ENCODE data around the gene MRPS10.
A peak's percentile ranks its signal among the peaks of the same experiment; 100 is the strongest.
"Not testable (repeated sequence)": the region's sequence is repeated elsewhere in the genome, so short reads cannot be mapped to it uniquely, and the experiment has no call there.

The MRPS10 gene

DNA sequence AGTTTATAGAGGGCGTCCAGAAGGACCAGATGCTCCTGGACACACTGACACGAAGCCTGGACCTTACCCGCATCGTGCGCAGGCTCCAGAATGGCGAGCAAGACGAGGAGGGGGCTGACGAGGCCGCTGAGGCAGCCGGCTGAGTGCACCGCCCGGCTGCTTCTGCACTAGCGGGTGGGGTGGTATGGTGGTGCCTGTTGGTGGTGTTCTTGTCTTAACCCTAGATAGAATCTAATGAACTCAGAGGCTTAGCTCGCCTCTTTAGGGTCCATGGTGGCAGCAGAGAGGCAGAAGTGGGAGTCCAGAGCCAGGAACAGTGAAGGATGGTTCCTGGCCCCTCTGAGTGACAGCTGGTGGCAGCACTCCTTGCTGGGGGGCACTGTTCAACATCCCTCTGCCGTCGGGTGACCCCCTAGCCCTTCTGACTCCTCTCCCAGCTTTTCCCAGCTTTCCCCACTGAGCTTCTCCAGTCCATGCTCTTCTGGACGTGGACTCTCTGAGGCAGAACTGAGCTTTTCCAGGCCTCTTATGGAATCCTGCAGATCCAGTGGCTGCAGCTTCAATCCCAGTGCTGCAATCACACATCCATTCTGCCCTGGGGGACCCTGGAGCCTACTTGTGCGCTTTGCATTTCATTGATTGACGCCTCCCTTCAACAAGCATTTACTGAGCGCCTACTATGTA lies 38.3 kb downstream of the MRPS10 start:
- DNase-seq (ENCODE audit: low spot score) (no peak), FAIRE-seq (no peak)

- FAIRE-seq = no peak
- DNase-seq (ENCODE audit: low spot score) = no peak
These were observed 39.9 kb downstream of the MRPS10 start for GRCh38 chr6:42177514-42178364.

- DNase-seq (ENCODE audit: low spot score) (no peak), FAIRE-seq (no peak)
These were observed 40.7 kb downstream of the MRPS10 start for GRCh38 chr6:42176981-42177380.

GRCh38 chr6:42175860-42176259 lies 41.8 kb downstream of the MRPS10 start:
- FAIRE-seq = no peak
- no peak for DNase-seq (ENCODE audit: low spot score)

DNA sequence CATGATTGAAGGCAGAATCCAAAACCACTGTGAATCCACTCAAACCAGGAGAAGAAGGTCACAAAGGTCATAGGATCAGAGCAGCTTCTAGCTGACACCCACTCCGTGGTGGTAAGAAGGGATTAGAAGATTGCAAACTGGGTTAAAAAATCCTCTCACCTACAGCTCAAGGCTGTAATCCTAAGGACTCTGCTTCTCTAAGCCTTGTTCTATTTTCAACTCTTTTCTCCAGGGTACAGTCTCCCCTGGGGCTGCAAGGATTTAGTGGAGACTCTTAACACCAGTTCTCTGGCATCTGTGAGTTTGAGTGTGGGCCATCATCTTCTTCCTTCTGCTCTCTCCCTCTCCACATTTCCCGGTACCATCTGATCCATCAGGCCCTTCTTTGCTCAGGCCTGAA lies 44.6 kb downstream of the MRPS10 start, which contains the start of gene GUCA1A:
Gene GUCA1A, plus strand, starts transcription at position 264 of the 400 bp plus-strand sequence. CDS start 250 bp downstream, outside the sequence.
- FAIRE-seq (no peak), DNase-seq (ENCODE audit: low spot score) (no peak)

DNA sequence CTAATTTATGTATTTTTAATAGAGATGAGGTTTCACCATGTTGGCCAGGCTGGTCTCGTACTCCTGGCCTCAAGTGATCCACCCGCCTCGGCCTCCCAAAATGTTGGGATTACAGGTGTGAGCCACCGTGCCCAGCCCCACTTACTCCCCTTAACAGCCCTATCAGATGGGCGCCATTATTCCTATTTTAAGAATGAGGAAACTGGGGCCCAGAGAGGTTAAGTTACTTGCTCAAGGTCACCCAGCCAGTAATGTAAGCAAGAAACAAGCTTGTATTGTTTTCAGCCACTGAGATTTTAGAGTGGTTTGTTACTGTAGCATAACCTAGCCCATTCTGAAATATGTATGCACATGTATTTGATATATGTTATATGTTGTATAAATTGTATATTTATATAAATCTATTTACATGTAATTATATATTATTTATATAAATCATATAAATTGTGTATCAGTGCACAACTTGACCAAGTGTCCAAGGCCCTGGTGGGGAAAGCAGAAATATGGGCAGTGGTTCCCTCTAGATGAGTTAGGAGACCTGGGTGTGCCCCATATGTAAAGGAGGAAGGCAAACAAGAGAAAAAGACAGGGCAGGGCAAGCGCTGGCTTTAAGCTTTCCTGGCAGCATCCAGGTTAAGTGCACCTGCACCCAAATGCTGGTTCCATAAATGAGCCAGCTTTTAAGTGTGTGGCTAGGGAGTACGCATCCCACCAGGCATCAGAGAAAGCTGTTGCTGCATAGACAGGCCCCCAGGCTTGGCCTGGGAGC lies 45.7 kb downstream of the MRPS10 start:
- DNase-seq (ENCODE audit: low spot score) = no peak
- FAIRE-seq = no peak

DNA sequence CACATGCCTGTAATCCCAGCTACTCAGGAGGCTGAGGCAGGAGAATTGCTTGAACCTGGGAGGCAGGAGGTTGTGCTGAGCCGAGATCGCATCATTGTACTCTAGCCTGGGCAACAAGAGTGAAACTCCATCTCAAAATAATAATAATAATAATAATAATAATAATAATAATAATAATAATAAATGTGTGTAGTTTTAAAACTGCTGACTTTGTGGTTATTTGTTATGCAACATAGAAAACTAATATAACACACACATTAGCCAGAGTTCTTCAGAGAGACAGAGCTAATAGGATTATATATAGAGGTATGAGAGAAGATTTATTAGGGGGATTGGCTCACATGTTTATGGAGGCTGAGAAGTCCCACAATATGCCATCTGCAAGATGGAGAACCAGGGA lies 47.9 kb downstream of the MRPS10 start:
- not testable (repeated sequence) for FAIRE-seq; DNase-seq (ENCODE audit: low spot score)

GRCh38 chr6:42168650-42169049 lies 49.0 kb downstream of the MRPS10 start:
- DNase-seq (ENCODE audit: low spot score) = no peak
- FAIRE-seq = no peak

GRCh38 chr6:42166444-42167141 lies 51.1 kb downstream of the MRPS10 start:
- no peak for FAIRE-seq

DNA sequence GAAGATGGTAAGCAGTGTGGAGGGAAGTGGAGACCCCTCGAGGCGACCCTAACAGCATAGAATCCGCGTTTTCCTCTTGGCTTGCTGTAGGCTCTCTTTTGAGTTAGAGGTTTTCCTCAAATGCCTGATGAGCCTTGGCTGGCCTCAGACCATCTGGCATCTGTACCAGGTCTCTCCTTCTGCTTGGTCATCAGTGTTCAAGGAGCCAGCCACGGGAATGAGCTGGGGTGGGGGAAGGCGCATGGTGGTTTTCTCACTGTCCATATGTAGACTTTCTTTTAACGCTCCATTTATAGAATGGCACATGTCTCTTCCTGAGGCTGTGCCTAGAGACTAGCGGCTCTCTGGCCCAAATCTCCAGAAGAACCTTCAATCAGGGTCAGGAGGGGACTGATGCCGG lies 52.6 kb downstream of the MRPS10 start:
- FAIRE-seq (no peak), DNase-seq (ENCODE audit: low spot score) (peak; percentile 42)

More at GRCh38 chr6:42166444-42167141, 51.1 kb downstream of the MRPS10 start:
- DNase-seq (ENCODE audit: low spot score) = peak; percentile 51

DNA sequence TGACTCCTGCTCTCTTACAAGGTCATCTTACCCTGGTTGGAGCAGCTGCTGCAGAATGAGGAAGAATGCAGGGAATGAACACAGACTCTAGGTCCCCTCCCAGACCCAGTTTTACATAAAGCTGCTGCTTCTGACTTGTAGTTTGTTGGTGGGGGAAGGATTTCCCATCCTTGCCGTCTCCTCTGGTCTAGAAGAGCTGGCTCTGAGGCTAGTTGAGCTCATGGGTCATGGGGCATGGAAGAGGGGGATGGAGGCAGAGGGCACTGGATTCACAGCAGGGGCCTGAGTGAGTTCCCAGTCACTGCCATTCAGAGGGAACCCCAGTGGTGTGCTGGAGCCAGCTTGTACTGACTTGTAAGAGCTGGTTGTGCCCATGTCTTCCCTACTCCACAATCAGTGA lies 53.7 kb downstream of the MRPS10 start:
- FAIRE-seq (no peak), DNase-seq (ENCODE audit: low spot score) (no peak)

DNA sequence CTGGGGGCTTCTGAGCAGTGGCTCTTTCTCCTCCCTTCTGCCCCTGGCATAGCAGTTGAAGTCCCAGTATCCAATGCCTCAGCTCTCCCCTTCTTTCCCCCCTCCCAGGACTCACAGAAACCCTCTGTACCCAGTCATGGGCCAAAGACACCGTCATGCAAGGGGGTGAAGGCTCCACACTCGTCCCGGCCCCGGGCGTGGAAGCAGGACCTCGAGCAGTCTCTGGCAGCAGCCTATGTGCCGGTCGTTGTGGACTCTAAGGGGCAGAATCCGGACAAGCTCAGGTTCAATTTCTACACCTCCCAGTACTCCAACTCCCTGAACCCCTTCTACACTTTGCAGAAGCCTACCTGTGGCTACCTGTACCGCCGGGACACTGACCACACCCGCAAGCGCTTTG lies 54.8 kb downstream of the MRPS10 start:
- FAIRE-seq (no peak), DNase-seq (ENCODE audit: low spot score) (no peak)

DNA sequence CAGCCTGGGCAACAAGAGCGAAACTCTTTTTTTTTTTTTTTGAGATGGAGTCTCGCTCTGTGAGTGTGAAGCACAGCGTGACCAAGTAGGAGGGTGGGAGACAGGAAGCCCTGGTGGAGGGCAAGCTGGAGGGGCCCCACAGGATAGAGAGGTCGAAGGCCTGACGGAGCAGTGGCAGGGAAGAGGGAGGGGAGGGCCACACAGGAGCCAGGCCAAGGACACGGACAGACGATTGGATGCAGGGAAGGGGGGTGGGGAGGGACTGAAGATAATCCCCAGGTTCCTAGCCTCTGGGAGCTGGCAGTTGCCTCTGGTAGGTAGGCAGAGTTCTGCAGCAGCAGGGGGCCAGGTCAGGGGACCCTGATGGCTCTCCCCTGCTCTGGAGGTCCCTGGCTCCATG lies 55.3 kb downstream of the MRPS10 start:
- DNase-seq (ENCODE audit: low spot score) (no peak), FAIRE-seq (no peak)

- DNase-seq (ENCODE audit: low spot score) = no peak
- no peak for FAIRE-seq
These were observed 58.1 kb downstream of the MRPS10 start for GRCh38 chr6:42159431-42160024.

GRCh38 chr6:42158631-42159030 lies 59.0 kb downstream of the MRPS10 start:
- DNase-seq (ENCODE audit: low spot score) (no peak), FAIRE-seq (no peak)

DNA sequence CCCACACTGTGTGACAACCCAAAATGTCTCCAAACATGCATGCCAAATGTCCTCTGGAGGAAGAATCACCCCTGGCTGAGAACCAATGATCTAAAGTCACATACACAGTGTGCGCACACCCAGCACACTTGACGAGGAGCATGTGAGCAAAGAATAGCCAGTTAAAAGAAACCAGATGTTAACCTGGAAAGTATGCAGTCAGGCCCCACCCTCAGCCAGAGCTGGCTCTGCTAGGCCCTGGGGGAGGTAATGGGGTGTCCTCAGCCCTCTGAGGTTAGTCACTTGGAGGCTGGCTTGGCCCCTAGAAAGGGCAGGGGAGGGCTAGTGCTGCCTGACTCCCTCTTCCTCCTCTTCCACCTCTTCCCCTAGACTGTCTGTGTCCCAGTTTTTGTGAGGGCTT lies 59.6 kb downstream of the MRPS10 start:
- no peak for FAIRE-seq
- DNase-seq (ENCODE audit: low spot score) = no peak

Data from RCC 7860 (cell line).